ENCODE measurements around the gene DYSF.

GRCh38 chr2:71455011-71455740, 1.8 kb downstream of the DYSF start:
- TF ChIP-seq REST (IDR thresholded peaks at IDR 0.05; ENCODE audit: insufficient read depth in 1 of 2, low read depth in 2 of 2, low read length in 2 of 2) (no peak), POLR2AphosphoS5 (IDR thresholded peaks at IDR 0.05; ENCODE audit: low read depth, low read length) (no peak), TAF1 (IDR thresholded peaks at IDR 0.05; ENCODE audit: borderline replicate concordance, insufficient read depth, low read length) (no peak), SIN3A (IDR thresholded peaks at IDR 0.05; ENCODE audit: borderline replicate concordance, insufficient read depth, low read length) (no peak)

Data from PFSK-1 (cell line).